HCT116 (cell line): ENCODE data around the gene WDR43. TPM values are rescaled to one million over a fixed set of nuclear protein-coding genes. Genes with fewer than 3 reads are reported as not detected.

ENCODE experiments used
- ATAC-seq: fragments of 200-7000 bp; cut with Tn5 transposase; 2 replicates; pipeline ENCODE4 v1.9.1; 2020; ENCODE audit warnings: mild to moderate bottlenecking, moderate library complexity
- BruUV-seq: library from RNA; stranded (reverse); fragments of 400-500 nt; replicated peaks from 2 replicates; lab custom pipeline; 2021; lab: Mats Ljungman, UMichigan
- CTCF ChIA-PET: fragments of 300-600 bp; sonication (Branson Sonifier 250); formaldehyde crosslinking; loops from one replicate; lab custom pipeline; 2021; ENCODE audit warnings: antibody characterized with exemption; lab: Charles Lee
- POLR2A ChIA-PET: fragments of 300-600, 350-600 bp; sonication (Branson Sonifier 250); formaldehyde crosslinking; loops from one replicate; lab custom pipeline; 2021; ENCODE audit warnings: antibody characterized with exemption; lab: Charles Lee
- RAD21 ChIA-PET, 2 experiments: fragments of 300-600 bp; sonication (Branson Sonifier 250); formaldehyde crosslinking; loops; one replicate each; lab custom pipeline; 2023; ENCODE audit warnings: low total read pairs in 2 of 2; ENCODE audit not compliant: uncharacterized antibody in 2 of 2, unreplicated experiment in 2 of 2, low non-redundant PET in 1 of 2; lab: Charles Lee
- DNase-seq: peaks from one replicate; pipeline ENCODE4 v3.0.0-alpha.2; 2010; ENCODE audit warnings: low read depth, low spot score
- H2AFZ ChIP-seq: fragments of 200-600 bp; shearing (Covaris generic), sonication (generic); 2 replicates; pipeline ENCODE4 v1.6.1; 2017; ENCODE audit warnings: low read depth, mixed run types, mixed read lengths, antibody characterized with exemption, low read length; ENCODE audit not compliant: poor library complexity, severe bottlenecking
- H3K27ac ChIP-seq: 2 replicates; pipeline ENCODE4 v1.5.1; 2012; ENCODE audit warnings: low read depth, low read length
- H3K27me3 ChIP-seq: fragments of 200-600 bp; sonication (generic); 2 replicates; pipeline ENCODE4 v1.6.1; 2016; ENCODE audit warnings: mixed run types, low read length, mixed read lengths; ENCODE audit not compliant: insufficient read depth
- H3K36me3 ChIP-seq, 2 experiments: fragments of 200-500 bp in 1 of 2; fragments of 200-600 bp in 1 of 2; sonication (Bioruptor generic) in 1 of 2; sonication (generic) in 1 of 2; 2 replicates each; pipeline versions ENCODE4 v1.5.1 to v1.6.1; 2014 to 2016; ENCODE audit warnings: low read length in 2 of 2, inconsistent platforms in 1 of 2, mixed read lengths in 1 of 2, mixed run types in 1 of 2; ENCODE audit not compliant: insufficient read depth in 2 of 2, control insufficient read depth in 1 of 2
- H3K4me1 ChIP-seq, 2 experiments: fragments of 200-600 bp in 1 of 2; sonication (generic) in 1 of 2; 2 replicates each; pipeline versions ENCODE4 v1.5.1 to v1.6.1; 2012 to 2017; ENCODE audit warnings: low read length in 2 of 2, inconsistent platforms in 1 of 2, mild to moderate bottlenecking in 1 of 2, mixed read lengths in 1 of 2, mixed run types in 1 of 2, moderate library complexity in 1 of 2; ENCODE audit not compliant: insufficient read depth in 2 of 2, control insufficient read depth in 1 of 2
- H3K4me2 ChIP-seq: fragments of 200-600 bp; sonication (generic); 2 replicates; pipeline ENCODE4 v1.6.1; 2017; ENCODE audit warnings: mixed run types, low read length, mixed read lengths
- H3K4me3 ChIP-seq, 2 experiments: fragments of 200-600 bp in 1 of 2; sonication (generic) in 1 of 2; replicated peaks in 1 of 2; 2 replicates each; pipeline ENCODE4 v1.5.1; 2011 to 2016; ENCODE audit warnings: low read length in 2 of 2, control low read depth in 1 of 2, low read depth in 1 of 2, mild to moderate bottlenecking in 1 of 2, mixed read lengths in 1 of 2, mixed run types in 1 of 2
- H3K79me2 ChIP-seq: fragments of 200-600 bp; sonication (generic); 2 replicates; pipeline ENCODE4 v1.6.1; 2017; ENCODE audit warnings: mild to moderate bottlenecking, mixed run types, low read length, moderate library complexity, mixed read lengths; ENCODE audit not compliant: insufficient read depth
- H3K9ac ChIP-seq: fragments of 200-600 bp; sonication (generic); 2 replicates; pipeline ENCODE4 v1.6.1; 2016; ENCODE audit warnings: low read length, mixed read lengths
- H3K9me2 ChIP-seq: fragments of 200-600 bp; sonication (generic), shearing (Covaris generic); 2 replicates; pipeline ENCODE4 v1.6.1; 2017; ENCODE audit warnings: mixed run types, mild to moderate bottlenecking, moderate library complexity; ENCODE audit not compliant: insufficient read depth
- H3K9me3 ChIP-seq, 2 experiments: fragments of 200-500 bp in 1 of 2; fragments of 200-600 bp in 1 of 2; sonication (Bioruptor generic) in 1 of 2; sonication (generic) in 1 of 2; 2 replicates each; pipeline ENCODE4 v1.6.1; 2014 to 2017; ENCODE audit warnings: low read length in 2 of 2, mixed read lengths in 2 of 2, inconsistent platforms in 1 of 2, low read depth in 1 of 2, mild to moderate bottlenecking in 1 of 2, mixed run types in 1 of 2, moderate library complexity in 1 of 2; ENCODE audit not compliant: control insufficient read depth in 1 of 2, insufficient read depth in 1 of 2
- H4K20me1 ChIP-seq: fragments of 200-600 bp; sonication (generic), shearing (Covaris generic); 2 replicates; pipeline ENCODE4 v1.6.1; 2017; ENCODE audit warnings: mixed run types, mild to moderate bottlenecking, moderate library complexity; ENCODE audit not compliant: insufficient read depth
- ATF3 ChIP-seq: IDR thresholded peaks from 2 replicates; pipeline ENCODE4 v1.6.1; 2012
- ELF1 ChIP-seq: IDR thresholded peaks from 2 replicates; pipeline ENCODE4 v1.6.1; 2012; ENCODE audit warnings: low read depth, borderline replicate concordance
- EZH2 ChIP-seq: fragments of 200-600 bp; sonication (generic); IDR thresholded peaks from 2 replicates; pipeline ENCODE4 v1.6.1; 2017; ENCODE audit warnings: antibody characterized with exemption, mixed run types
- JUND ChIP-seq: IDR thresholded peaks from 2 replicates; pipeline ENCODE4 v1.6.1; 2012
- RAD21 ChIP-seq: IDR thresholded peaks from 2 replicates; pipeline ENCODE4 v1.6.1; 2012; ENCODE audit warnings: low read depth, mild to moderate bottlenecking
- ZBTB33 ChIP-seq: IDR thresholded peaks from 2 replicates; pipeline ENCODE4 v1.6.1; 2011; ENCODE audit warnings: mild to moderate bottlenecking, low read length, moderate library complexity; ENCODE audit not compliant: insufficient replicate concordance; ENCODE audit errors: extremely low read depth
- ZNF274 ChIP-seq: fragments of 200-500 bp; sonication (Bioruptor generic); IDR thresholded peaks from 2 replicates; pipeline ENCODE4 v1.6.1; 2014; ENCODE audit warnings: mild to moderate bottlenecking, low read depth, low read length, inconsistent platforms
- intact Hi-C: fragments of 100-400 bp; cut with micrococcal nuclease; formaldehyde crosslinking; loops from 2 replicates; pipeline ENCODE4 v1.10.0; 2022
- total RNA-seq: library from RNA; stranded (reverse); gene quantifications from one replicate; pipeline ENCODE4 v1.2.1, GENCODE V29; 2021; ENCODE audit not compliant: unreplicated experiment

WDR43 gene
- total RNA-seq, 1 experiment from 2014 or later = 119 TPM

- no peaks in the 10 kb centered on the region; a peak in 1 of 4 replicates for H3K9me3 ChIP-seq
- TF ChIP-seq ZBTB33 = no peak
- no peak for TF ChIP-seq RAD21
- no peak for TF ChIP-seq JUND
- TF ChIP-seq ELF1 = no peak
- TF ChIP-seq EZH2 = no peak
- no peak overlapping the region for H3K4me2 ChIP-seq
- no peak overlapping the region for H3K9ac ChIP-seq
- DNase-seq (no peak), ATAC-seq (no peak)
- RAD21 ChIA-PET = no interaction called here
- H3K36me3 ChIP-seq = no peaks in the 10 kb centered on the region
- peaks cover 0 to 12% of the 10 kb centered on the region in 2 experiments; a peak in 1 of 4 replicates for H3K4me1 ChIP-seq
- no peaks in the 10 kb centered on the region for H3K9me2 ChIP-seq
- POLR2A ChIA-PET = no interaction called here
- no peaks in the 10 kb centered on the region for H3K27me3 ChIP-seq
- H4K20me1 ChIP-seq = no peaks in the 10 kb centered on the region
- no peaks in the 10 kb centered on the region for H3K79me2 ChIP-seq
- no peak overlapping the region for H3K4me3 ChIP-seq
- CTCF ChIA-PET = no interaction called here
- H3K27ac ChIP-seq = no peak overlapping the region
- intact Hi-C loops = no loop called here
- BruUV-seq = no TSS peak
- H2AFZ ChIP-seq = no peak overlapping the region
These were observed 84.6 kb downstream of the WDR43 start for GRCh38 chr2:28979041-28979440.

- H3K4me2 ChIP-seq = no peak overlapping the region
- ChIA-PET CTCF (no interaction called here), RAD21 (no interaction called here), POLR2A (no interaction called here)
- TF ChIP-seq ATF3 = no peak
- TF ChIP-seq JUND = no peak
- no peak for TF ChIP-seq ZNF274
- H4K20me1 ChIP-seq = no peaks in the 10 kb centered on the region
- no peaks in the 10 kb centered on the region for H3K79me2 ChIP-seq
- no peaks in the 10 kb centered on the region for H3K9me3 ChIP-seq
- H3K4me1 ChIP-seq = peaks cover 0 to 12% of the 10 kb centered on the region in 2 experiments; a peak in 1 of 4 replicates
- no peaks in the 10 kb centered on the region for H3K9me2 ChIP-seq
- DNase-seq (no peak), ATAC-seq (no peak; the same call in 1 of the 2 replicates)
- H3K4me3 ChIP-seq = no peak overlapping the region
- intact Hi-C loops = no loop called here
- no peak overlapping the region for H3K27ac ChIP-seq
- no peaks in the 10 kb centered on the region for H3K36me3 ChIP-seq
- no peaks in the 10 kb centered on the region for H3K27me3 ChIP-seq
- BruUV-seq = no TSS peak
- H3K9ac ChIP-seq = no peak overlapping the region
- no peak overlapping the region for H2AFZ ChIP-seq
These were observed 85.3 kb downstream of the WDR43 start for GRCh38 chr2:28979576-28980366.
